Raji (cell line): Measurements from ENCODE around the gene INTS6.

Source experiments
- POLR2A ChIP-seq: IDR thresholded peaks from 2 replicates; pipeline ENCODE4 v1.6.1; 2011; ENCODE audit warnings: low read depth, low read length, control low read depth; ENCODE audit not compliant: insufficient read depth

The INTS6 gene

DNA sequence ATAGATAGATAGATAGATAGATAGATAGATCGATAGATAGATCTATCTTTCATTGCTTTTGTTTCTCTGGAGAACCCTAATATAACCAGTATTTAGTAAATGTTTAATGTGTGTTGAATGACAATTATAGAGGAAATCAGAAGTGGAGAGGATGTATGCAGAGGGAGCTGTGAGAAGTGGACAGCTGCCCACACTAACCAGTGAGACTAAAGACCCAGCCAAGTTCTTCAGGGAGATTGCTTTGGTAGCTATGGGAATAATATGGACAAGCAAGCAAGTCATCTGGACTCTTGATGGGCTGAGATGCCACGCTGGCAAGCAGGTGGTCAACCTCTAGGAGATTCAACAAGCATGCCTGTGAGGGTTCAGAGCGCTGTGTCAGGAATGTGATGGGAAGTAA lies 14.9 kb upstream of the INTS6 start:
- no peak for TF ChIP-seq POLR2A

GRCh38 chr13:51465124-51465523 lies 12.3 kb upstream of the INTS6 start:
- TF ChIP-seq POLR2A, result no peak

DNA sequence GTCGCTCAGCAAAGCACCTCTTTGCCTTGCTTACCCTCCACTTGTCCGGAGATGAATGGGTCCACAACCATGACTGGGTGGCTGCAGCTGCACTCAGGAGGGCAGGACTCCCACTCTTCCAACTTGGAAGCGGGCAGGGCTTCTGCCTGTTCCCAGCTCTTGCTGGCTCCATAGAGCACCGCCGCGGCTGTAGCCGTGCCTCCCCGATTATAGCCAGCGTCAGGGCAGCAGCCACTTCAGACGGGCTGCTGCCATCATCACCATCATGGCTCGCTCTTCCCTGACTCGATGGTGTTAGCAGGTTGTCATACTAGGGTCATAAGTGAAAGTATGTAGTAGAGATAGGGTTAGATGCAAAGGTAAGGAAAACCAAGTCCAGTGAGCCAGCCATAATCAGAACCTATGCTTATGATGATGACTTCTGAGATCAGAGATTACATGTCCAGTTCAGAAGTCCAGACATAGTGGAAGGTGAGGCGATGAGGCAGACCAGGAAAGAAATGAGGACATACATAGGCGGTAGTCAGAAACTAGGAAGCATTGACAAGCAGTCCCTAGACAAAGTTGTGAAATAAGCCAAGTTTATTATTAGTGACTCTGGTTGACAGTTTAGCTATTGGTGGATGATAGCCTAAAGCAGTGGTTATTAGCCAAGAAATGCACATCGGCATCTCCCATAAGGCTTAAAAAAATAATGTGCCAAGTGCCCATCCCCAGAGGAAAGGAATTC lies 4.4 kb upstream of the INTS6 start:
- no peak for TF ChIP-seq POLR2A

DNA sequence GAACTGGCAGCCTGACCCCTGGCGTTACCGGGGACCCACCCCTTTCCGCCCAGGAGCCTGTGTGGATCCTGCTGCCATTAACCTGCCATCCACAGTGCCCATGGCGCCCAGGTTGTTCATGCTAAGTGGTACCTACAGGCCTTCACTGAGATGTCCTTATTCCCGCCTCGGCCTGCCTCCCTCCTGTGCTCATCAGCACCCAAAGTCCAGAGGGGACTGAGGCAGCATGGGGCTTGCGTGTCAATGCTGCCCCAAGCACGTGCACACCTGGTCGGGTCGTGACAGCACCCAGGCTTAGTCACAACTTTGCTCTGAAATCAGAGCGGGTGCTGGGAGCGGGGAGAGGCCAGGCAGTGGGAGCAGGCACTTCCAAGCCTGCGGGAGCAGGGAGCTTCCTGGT lies 3.7 kb upstream of the INTS6 start:
- no peak for TF ChIP-seq POLR2A

GRCh38 chr13:51455532-51455931 lies 2.7 kb upstream of the INTS6 start:
- TF ChIP-seq POLR2A, result 0 out of 2 replicates have a peak, but pooled peaks have one; percentile 4

DNA sequence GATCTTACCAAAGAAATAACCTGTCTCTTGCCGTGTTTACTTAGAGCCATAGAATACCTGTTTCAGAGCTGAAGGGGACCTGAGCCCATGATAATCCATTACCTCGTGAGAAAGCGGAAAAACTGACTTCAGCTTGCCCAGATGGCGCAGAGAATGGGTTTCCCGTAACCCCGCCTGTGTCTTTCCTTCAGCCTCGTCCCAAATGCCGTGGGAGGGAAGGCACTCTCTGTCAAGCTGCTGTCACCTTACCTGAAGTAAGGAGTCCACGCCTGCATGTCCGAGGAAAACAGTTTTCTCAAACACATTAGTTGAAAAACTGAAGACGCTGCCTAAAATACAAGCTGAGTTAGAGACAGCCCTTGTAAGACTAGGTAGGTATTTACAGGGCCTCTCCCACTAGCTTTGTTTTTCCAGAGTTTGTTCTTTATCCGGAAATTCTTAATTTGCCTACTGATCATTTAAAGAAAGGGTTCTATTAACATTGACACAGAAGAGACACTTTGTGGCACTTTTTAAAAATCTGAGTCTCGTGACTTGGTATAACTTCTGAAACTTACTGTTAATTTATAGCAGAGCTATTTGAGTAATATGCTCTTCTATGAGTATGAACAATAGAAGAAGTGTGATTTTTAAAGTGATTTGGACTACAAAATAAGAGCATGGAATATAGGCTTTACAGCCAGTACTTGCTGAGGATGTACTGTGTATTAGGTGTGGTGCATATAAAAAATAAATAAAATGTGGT lies 1.3 kb upstream of the INTS6 start:
- no peak for TF ChIP-seq POLR2A

DNA sequence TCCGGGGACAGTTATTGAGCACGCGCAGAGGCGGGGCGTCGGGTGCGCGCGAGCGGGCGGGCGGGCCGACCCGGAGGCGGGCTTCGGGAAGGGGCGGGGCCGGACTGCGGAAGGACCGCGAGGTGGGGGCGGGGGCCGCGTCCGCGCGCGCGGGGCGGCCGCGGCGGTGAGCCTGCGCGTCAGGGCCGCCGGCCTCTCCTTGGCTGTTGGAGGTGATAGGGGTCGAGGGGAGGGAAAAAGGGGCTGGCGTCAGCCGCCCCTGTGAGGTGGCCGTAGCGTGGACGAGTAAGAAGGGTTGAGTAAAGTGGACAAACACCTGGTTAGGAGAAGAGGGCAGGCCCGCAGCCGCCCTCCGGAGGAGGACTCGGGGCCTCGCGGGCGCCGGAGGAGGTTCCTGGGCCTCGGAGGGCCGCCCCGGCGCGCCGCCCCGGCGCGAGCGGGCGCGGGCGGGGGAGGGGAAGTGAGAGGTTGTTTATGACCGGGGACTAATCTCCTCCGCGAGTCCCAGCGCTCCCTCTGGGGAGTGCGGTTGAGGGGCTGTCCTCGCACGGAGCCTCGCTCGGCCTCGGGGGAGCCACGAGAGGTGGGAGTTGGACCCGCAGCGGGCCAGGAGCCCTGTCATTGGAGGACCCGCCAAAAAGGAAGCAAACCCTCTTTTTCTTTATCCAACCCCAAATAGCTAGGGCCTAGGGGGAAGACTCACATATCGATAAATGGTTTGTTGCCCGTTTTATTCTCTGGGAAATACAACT lies 547 bp upstream of the INTS6 start:
- TF ChIP-seq POLR2A, result peak; percentile 61

DNA sequence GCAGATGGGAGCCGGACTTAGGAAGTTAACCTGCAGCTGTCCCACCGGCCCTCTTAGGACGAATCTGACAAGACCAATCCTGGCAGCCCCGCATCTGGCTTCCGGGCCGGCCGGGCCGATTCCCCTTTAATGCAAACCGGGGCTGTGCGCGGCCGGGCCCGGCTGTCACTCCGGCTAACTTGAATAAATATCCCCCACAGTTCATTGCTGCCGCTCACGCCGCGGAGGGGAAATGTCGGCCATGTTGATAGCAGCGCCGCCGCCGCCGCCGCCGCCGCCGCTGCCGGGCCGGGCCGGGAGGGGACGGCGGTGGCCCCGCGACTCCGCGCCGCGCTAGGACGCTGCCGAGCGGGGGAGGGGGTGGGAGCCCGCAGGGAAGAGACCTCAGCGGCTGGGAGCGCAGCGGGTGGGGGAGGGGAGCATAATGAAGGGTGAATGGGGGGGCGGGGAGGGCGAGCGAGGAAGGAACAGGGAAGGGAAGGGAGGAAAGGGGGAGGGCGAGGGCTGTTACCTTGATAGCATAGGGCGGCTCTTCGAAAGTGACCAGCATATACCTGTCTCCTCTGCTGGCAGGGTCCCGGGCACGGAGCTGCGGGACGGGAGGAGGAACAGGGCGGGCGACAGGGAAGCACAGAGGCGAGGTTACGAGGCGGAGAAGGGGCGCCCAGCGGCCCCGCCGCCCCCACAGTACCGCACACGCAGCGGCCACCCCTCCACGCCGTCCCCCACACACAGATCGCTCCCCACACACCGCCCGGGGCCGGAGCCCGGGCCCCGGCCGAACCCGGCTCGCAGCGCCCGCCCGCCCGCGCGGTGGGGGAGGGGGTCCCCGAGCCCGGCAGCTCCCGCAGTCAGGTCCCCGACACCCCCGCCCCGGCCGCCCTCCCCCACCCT lies 1.1 kb downstream of the INTS6 start:
- TF ChIP-seq POLR2A, result peak; percentile 34

GRCh38 chr13:51451134-51451466 lies 1.7 kb downstream of the INTS6 start:
- no peak for TF ChIP-seq POLR2A

DNA sequence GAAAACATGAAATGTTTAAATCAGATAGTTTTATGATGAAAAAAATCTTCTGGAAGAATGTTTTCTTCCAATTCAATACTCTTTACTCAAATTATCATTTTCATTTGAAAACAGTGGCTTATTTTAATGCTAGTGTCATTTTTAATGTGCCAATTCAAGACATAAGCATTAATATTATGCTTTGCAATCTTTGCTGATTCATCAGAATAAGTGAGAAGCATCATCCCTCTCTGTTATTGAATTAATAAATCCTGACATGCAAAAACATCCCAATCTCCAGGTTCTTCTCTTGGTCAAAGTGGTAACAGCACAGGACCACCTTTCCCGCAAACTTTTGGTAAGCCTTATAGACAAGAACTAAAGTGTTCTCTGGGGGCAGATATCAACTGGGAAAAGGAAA lies 3.8 kb downstream of the INTS6 start:
- no peak for TF ChIP-seq POLR2A

GRCh38 chr13:51444922-51445321 lies 7.9 kb downstream of the INTS6 start:
- TF ChIP-seq POLR2A, result no peak

DNA sequence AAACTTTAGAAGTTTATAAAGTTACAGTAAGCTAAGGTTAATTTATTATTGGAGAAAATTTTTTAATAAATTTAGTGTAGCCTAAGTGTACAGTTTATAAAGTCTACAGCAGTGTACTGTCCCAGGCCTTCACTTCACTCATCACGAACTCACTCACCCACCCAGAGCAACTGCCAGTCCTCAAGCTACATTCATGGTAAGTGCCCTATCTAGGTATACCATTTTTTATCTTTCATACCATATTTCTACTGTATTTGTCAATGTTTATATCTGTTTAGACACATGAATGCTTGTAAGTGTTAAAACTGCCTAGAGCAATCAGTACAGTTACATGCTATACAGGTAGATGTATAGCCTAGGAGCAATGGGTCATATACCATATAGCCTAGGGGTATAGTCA lies 12.5 kb downstream of the INTS6 start:
- no peak for TF ChIP-seq POLR2A

GRCh38 chr13:51437550-51438127 lies 15.2 kb downstream of the INTS6 start:
- no peak for TF ChIP-seq POLR2A

GRCh38 chr13:51435002-51435578 lies 17.7 kb downstream of the INTS6 start:
- no peak for TF ChIP-seq POLR2A

DNA sequence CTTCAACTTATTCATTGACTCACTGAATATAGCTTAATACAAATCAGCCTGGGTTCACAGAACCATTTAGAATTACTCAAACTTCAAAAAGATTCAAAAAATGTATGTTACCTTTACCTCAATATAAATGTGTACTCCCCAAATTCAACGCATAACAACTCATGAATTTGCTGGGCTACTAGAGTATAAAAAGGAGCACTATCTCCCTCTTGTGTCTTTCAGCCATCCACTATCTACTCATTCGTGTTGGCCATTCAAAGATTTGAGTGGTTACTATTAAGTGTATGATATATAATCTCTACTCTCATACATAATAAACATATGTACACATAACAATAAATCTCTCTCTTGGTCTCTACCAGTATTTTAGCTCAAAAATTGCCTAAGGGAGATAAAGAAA lies 20.3 kb downstream of the INTS6 start:
- no peak for TF ChIP-seq POLR2A

DNA sequence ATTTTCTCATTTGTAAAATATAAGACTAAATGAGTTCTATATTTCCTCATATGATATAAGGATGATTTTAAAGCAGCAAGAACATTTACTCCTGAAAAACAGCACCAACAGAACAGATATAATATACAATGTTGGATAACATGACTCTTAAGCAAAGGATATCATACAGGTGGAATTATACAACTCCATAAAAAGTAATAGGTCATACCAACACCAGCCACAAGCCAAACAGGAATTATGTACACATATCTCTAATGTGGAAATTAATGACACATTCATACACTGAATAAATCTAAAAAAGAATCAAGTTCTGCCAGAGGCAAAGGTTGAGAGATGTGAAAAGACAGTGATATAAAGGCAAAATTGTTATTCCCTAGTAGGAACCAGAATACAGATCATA lies 25.9 kb downstream of the INTS6 start:
- TF ChIP-seq POLR2A, result no peak
